Measurements from ENCODE around the gene CNGA2.

Gene CNGA2

GRCh38 chrX:151790481-151791160, 56.1 kb downstream of the CNGA2 start:
- DNase-seq (ENCODE audit: low read depth) = no peak
- H3K4me3 ChIP-seq (ENCODE audit: low read depth, low read length) = no peak overlapping the region
- no peak for TF ChIP-seq CTCF (IDR thresholded peaks at IDR 0.05; ENCODE audit: insufficient read depth, low read depth, low read length, missing control alignments)

- no peak for DNase-seq (ENCODE audit: low read depth)
- no peak overlapping the region for H3K4me3 ChIP-seq (ENCODE audit: low read depth, low read length)
- TF ChIP-seq CTCF (IDR thresholded peaks at IDR 0.05; ENCODE audit: insufficient read depth, low read depth, low read length, missing control alignments) = no peak
Measured at GRCh38 chrX:151791961-151792360, 57.4 kb downstream of the CNGA2 start.

GRCh38 chrX:151792505-151792904, 58.0 kb downstream of the CNGA2 start:
- TF ChIP-seq CTCF (IDR thresholded peaks at IDR 0.05; ENCODE audit: insufficient read depth, low read depth, low read length, missing control alignments) = no peak
- H3K4me3 ChIP-seq (ENCODE audit: low read depth, low read length) = no peak overlapping the region
- DNase-seq (ENCODE audit: low read depth) = no peak

GRCh38 chrX:151793886-151794285, 59.3 kb downstream of the CNGA2 start:
- DNase-seq (ENCODE audit: low read depth) = no peak
- no peak overlapping the region for H3K4me3 ChIP-seq (ENCODE audit: low read depth, low read length)
- TF ChIP-seq CTCF (IDR thresholded peaks at IDR 0.05; ENCODE audit: insufficient read depth, low read depth, low read length, missing control alignments) = no peak
